Skeletal muscle tissue (tissue), 5 donors: ENCODE measurements around the gene SLC15A3. TPM values are rescaled to one million over a fixed set of nuclear protein-coding genes. Genes with fewer than 3 reads are reported as not detected.

Source experiments
- H3K27ac ChIP-seq: one replicate; pipeline ENCODE4 v1.7.0; 2013; ENCODE audit warnings: mild to moderate bottlenecking, low read depth, low read length, inconsistent platforms
- H3K27me3 ChIP-seq, 3 donors: one replicate each; pipeline ENCODE4 v1.7.0; 2013; ENCODE audit warnings: low read length in 3 of 3; ENCODE audit not compliant: control insufficient read depth in 3 of 3, insufficient read depth in 3 of 3
- H3K36me3 ChIP-seq, 3 donors: one replicate each; pipeline ENCODE4 v1.7.0; 2013; ENCODE audit warnings: low read length in 3 of 3; ENCODE audit not compliant: control insufficient read depth in 3 of 3, insufficient read depth in 3 of 3
- H3K4me1 ChIP-seq, 3 donors: one replicate each; pipeline ENCODE4 v1.7.0; 2013; ENCODE audit warnings: low read length in 3 of 3, mild to moderate bottlenecking in 3 of 3; ENCODE audit not compliant: control insufficient read depth in 3 of 3, insufficient read depth in 3 of 3
- H3K4me3 ChIP-seq, 3 donors: one replicate each; pipeline ENCODE4 v1.7.0; 2013; ENCODE audit warnings: low read length in 3 of 3
- H3K9ac ChIP-seq, 3 donors: one replicate each; pipeline ENCODE4 v1.7.0; 2013; ENCODE audit warnings: low read length in 3 of 3, mild to moderate bottlenecking in 3 of 3, moderate library complexity in 2 of 3, low read depth in 1 of 3
- H3K9me3 ChIP-seq, 3 donors: one replicate each; pipeline ENCODE4 v1.7.0; 2013; ENCODE audit warnings: low read length in 3 of 3; ENCODE audit not compliant: control insufficient read depth in 3 of 3
- small RNA-seq: library from RNA; depleted of rRNA; stranded (forward); fragments of <200 nt; gene quantifications from one replicate; pipeline ENCODE3, GENCODE V24; 2014
- total RNA-seq: library from RNA; depleted of rRNA; stranded (reverse); fragments of >200 nt; gene quantifications from one replicate; pipeline ENCODE4 v1.2.3, GENCODE V29; 2014
- donor health status: Osteomylitis.

Gene SLC15A3
- total RNA-seq, 1 donor from 2014 or later = 16.7 TPM

- Histone ChIP-seq H3K36me3 (peaks cover 6 to 23% (median 9%) of the 10 kb centered on the region in 3 donors), H3K4me1 (peaks cover 0 to 7% (median 6%) of the 10 kb centered on the region in 3 donors), H3K9ac (no peak overlapping the region), H3K9me3 (no peaks in the 10 kb centered on the region), H3K27ac (no peak overlapping the region), H3K27me3 (no peaks in the 10 kb centered on the region), H3K4me3 (no peak overlapping the region)
Observed at GRCh38 chr11:60887556-60887955, 64.4 kb downstream of the SLC15A3 start.

Small RNAs within 50 kb of the gene (small RNA-seq; reads per million reads assigned to genes)
- not detected for gene RNU6-933P

Other genes starting within 250 kb of the SLC15A3 start
- gene MS4A18, start 227.5 kb downstream of the SLC15A3 start, total RNA-seq = not detected
- gene MS4A15, start 195.3 kb downstream of the SLC15A3 start, total RNA-seq = not detected
- gene MS4A10, start 166.8 kb downstream of the SLC15A3 start, total RNA-seq = not detected
- 4.7 TPM for gene CCDC86, start 110.1 kb downstream of the SLC15A3 start, total RNA-seq
- gene PTGDR2, start 96.2 kb downstream of the SLC15A3 start, total RNA-seq = 0.52 TPM
- gene ZP1, start 84.6 kb downstream of the SLC15A3 start, total RNA-seq = not detected
- gene PRPF19, start 45.6 kb downstream of the SLC15A3 start, total RNA-seq = 27.7 TPM
- gene TMEM109, start 38.0 kb downstream of the SLC15A3 start, total RNA-seq = 45.4 TPM
- gene TMEM132A, start 27.7 kb downstream of the SLC15A3 start, total RNA-seq = 14.6 TPM
- gene CD6, start 19.5 kb upstream of the SLC15A3 start, total RNA-seq = under 0.01 TPM
- not detected for gene CD5, start 150.3 kb upstream of the SLC15A3 start, total RNA-seq
- gene VPS37C, start 209.2 kb upstream of the SLC15A3 start, total RNA-seq = 5.7 TPM